Heart left ventricle (tissue), 16 donors: ENCODE results near the gene CCDC197. TPM values are rescaled to one million over a fixed set of nuclear protein-coding genes. Genes with fewer than 3 reads are reported as not detected.
A peak's percentile ranks its signal among the peaks of the same experiment; 100 is the strongest.

Experiments
- ATAC-seq, 4 donors: fragments of 200-7000 bp; cut with Tn5 transposase; one replicate each; pipeline ENCODE4 v1.9.1; 2020 to 2022; ENCODE audit warnings: moderate library complexity in 4 of 4, mild to moderate bottlenecking in 3 of 4, moderate number of reproducible peaks in 1 of 4
- DNase-seq, 5 donors: peaks; one replicate each; pipeline ENCODE4 v3.0.0-alpha.2; 2020
- H3K27ac ChIP-seq, 12 donors: fragments of 200-600 bp; sonication (generic) in 4 of 12; one replicate each; pipeline versions ENCODE4 v1.5.0 to v1.8.0; 2016 to 2022; ENCODE audit warnings: mild to moderate bottlenecking in 2 of 12
- H3K27me3 ChIP-seq, 9 donors: fragments of 200-600 bp; sonication (generic) in 2 of 9; one replicate each; pipeline versions ENCODE4 v1.5.1 to v1.8.0; 2016 to 2022; ENCODE audit warnings: mild to moderate bottlenecking in 3 of 9
- H3K36me3 ChIP-seq, 9 donors: fragments of 200-600 bp; sonication (generic) in 2 of 9; one replicate each; pipeline versions ENCODE4 v1.5.0 to v1.8.0; 2018 to 2022; ENCODE audit warnings: mild to moderate bottlenecking in 2 of 9
- H3K4me1 ChIP-seq, 12 donors: fragments of 200-600 bp; sonication (generic) in 4 of 12; one replicate each; pipeline versions ENCODE4 v1.5.0 to v1.8.0; 2016 to 2022; ENCODE audit warnings: mild to moderate bottlenecking in 3 of 12
- H3K4me3 ChIP-seq, 12 donors: fragments of 200-600 bp; sonication (generic) in 4 of 12; one replicate each; pipeline versions ENCODE4 v1.5.0 to v1.8.0; 2017 to 2022; ENCODE audit warnings: mild to moderate bottlenecking in 9 of 12, moderate library complexity in 4 of 12
- H3K9me3 ChIP-seq, 12 donors: fragments of 200-600 bp; sonication (generic) in 4 of 12; one replicate each; pipeline versions ENCODE4 v1.5.0 to v1.8.0; 2016 to 2022; ENCODE audit warnings: mild to moderate bottlenecking in 1 of 12
- CTCF ChIP-seq, 12 donors: fragments of 200-600 bp; sonication (generic) in 4 of 12; IDR thresholded peaks; one replicate each; pipeline versions ENCODE4 v1.5.0 to v1.8.0; 2018 to 2022; ENCODE audit warnings: antibody characterized with exemption in 12 of 12, mild to moderate bottlenecking in 5 of 12
- POLR2A ChIP-seq, 2 donors: fragments of 450-650 bp; IDR thresholded peaks; one replicate each; pipeline ENCODE4 v1.6.1; 2017; ENCODE audit warnings: antibody characterized with exemption in 2 of 2, mild to moderate bottlenecking in 2 of 2, moderate library complexity in 2 of 2
- WGBS, 4 donors: extraction: QIAGEN DNeasy Blood & Tissue Kit in 2 of 4; methylation state at CpG; one replicate each; pipeline versions ENCODE4 v1.1.5 to v1.1.7; 2013 to 2018; 5-methylcytosine and 5-hydroxymethylcytosine counted together
- intact Hi-C, 10 donors: fragments of 100-400 bp; cut with DNase I; formaldehyde crosslinking; loops; one replicate each; pipeline versions ENCODE4 v1.11.1 to v1.14.2; 2022
- polyA plus RNA-seq, 2 donors: library from polyadenylated mRNA; stranded (reverse); fragments of 200-250 nt; gene quantifications; one replicate each; pipeline ENCODE4 v1.2.3, GENCODE V29; 2013
- total RNA-seq, 9 donors: library from RNA; depleted of rRNA in 2 of 9; stranded (reverse); fragments of >200 nt in 2 of 9; fragmentation: NEBNext Ultra II Directional in 3 of 9; extraction: Animal tissue kit (Norgen Biotek cat#: 25700) in 3 of 9; gene quantifications; one replicate each; pipeline versions ENCODE4 v1.1.0 to v1.2.4, GENCODE V29; 2016 to 2023
- donor health status: ischemic (EF 13 %, LVEDD 7.1; RV severe dilation, severe dysfunction).
- donor health status: healthy with polysubstance abuse.
- donor health status: DM: no; HTN: yes; CAD: no.
- donor health status: DM: no; HTN: no; CAD: no.
- donor health status: ischemic (EF 25% LVEDD 6.9; RV normal size, moderate dysfunction).
- donor health status: ischemic (EF 25% LVEDD 5.7; RV mildly dilated, moderate dysfunction).
- donor health status: healthy.
- donor health status: DM: yes; HTN: yes; CAD: no.
- donor health status: ischemic (EF 35%, LVEDD 5.7; RV mildly dilated, moderate dysfunction).
- donor health status: nonischemic (EF 11% LVEDD 7.7; RV severe dilation, severe dysfunction).
- donor health status: DM: yes; HTN: yes; CAD: no.
- donor health status: PGD.
- donor health status: ischemic (EF 29% LVEDD 5.4; RV normal size, mild dysfunction).
- donor health status: nonischemic (EF 23%, LVEDD 6.1; RV moderate dilation, normal function).

Gene CCDC197
- total and polyA plus RNA-seq, 11 donors = 0.23 to 1.4 (median 0.88) TPM; not detected in 4

- Histone ChIP-seq H3K4me3 (no peak overlapping the region), H3K9me3 (no peaks in the 10 kb centered on the region), H3K27me3 (no peaks in the 10 kb centered on the region), H3K36me3 (peaks cover 0 to 40% (median 8%) of the 10 kb centered on the region in 9 donors), H3K4me1 (peaks cover 3 to 89% (median 39%) of the 10 kb centered on the region in 12 donors), H3K27ac (peak overlapping the region in 8 of 12 donors; percentile 41 to 89 (median 52))
- 40 to 52% (median 44%) methylated on average over 4 of the region's 4 CpGs for WGBS, 4 donors
- DNase-seq = peak in 1 of 5 donors; percentile 19
- intact Hi-C loops = loop anchor here in 1 of 10 donors (5.0 kb wide), 1 partner anchor 34 kb away; the partner anchor contains the start of gene CCDC197
- no peak for ATAC-seq
- TF ChIP-seq CTCF (IDR thresholded peaks at IDR 0.05) (no peak), POLR2A (IDR thresholded peaks at IDR 0.05) (no peak)
Measured at GRCh38 chr14:93963692-93964091, 33.4 kb upstream of the CCDC197 start.

- no peak for DNase-seq
- Histone ChIP-seq H3K27ac (peak overlapping the region in 8 of 12 donors; percentile 1 to 89 (median 50)), H3K36me3 (peaks cover 0 to 34% (median 6%) of the 10 kb centered on the region in 9 donors), H3K4me3 (no peak overlapping the region), H3K4me1 (peaks cover 0 to 89% (median 38%) of the 10 kb centered on the region in 12 donors), H3K9me3 (no peaks in the 10 kb centered on the region), H3K27me3 (no peaks in the 10 kb centered on the region)
- no peak for TF ChIP-seq POLR2A (IDR thresholded peaks at IDR 0.05)
- TF ChIP-seq CTCF (IDR thresholded peaks at IDR 0.05) = no peak
- intact Hi-C loops = loop anchor here in 1 of 10 donors (5.0 kb wide), 1 partner anchor 33 kb away; the partner anchor contains the start of gene CCDC197
- 74 to 92% (median 85%) methylated on average over 10 of the region's 10 CpGs for WGBS, 4 donors
- ATAC-seq = no peak
Measured at GRCh38 chr14:93964281-93964680, 32.8 kb upstream of the CCDC197 start.

- Histone ChIP-seq H3K4me1 (peaks cover 0 to 88% (median 42%) of the 10 kb centered on the region in 12 donors), H3K36me3 (peaks cover 0 to 34% (median 6%) of the 10 kb centered on the region in 9 donors), H3K9me3 (no peaks in the 10 kb centered on the region), H3K4me3 (no peak overlapping the region), H3K27ac (peak overlapping the region in 5 of 12 donors; percentile 2 to 71 (median 44)), H3K27me3 (no peaks in the 10 kb centered on the region)
- TF ChIP-seq CTCF (IDR thresholded peaks at IDR 0.05) (no peak), POLR2A (IDR thresholded peaks at IDR 0.05) (no peak)
- intact Hi-C loops = loop anchor here in 1 of 10 donors (5.0 kb wide), 1 partner anchor 32 kb away; the partner anchor contains the start of gene CCDC197
- no peak for DNase-seq
- 81 to 92% (median 87%) methylated on average over 3 of the region's 3 CpGs for WGBS, 4 donors
- no peak for ATAC-seq
Measured at GRCh38 chr14:93964820-93965286, 32.2 kb upstream of the CCDC197 start.

- Histone ChIP-seq H3K9me3 (no peaks in the 10 kb centered on the region), H3K4me3 (no peak overlapping the region), H3K36me3 (peaks cover 0 to 29% (median 6%) of the 10 kb centered on the region in 9 donors), H3K27ac (peak overlapping the region in 9 of 12 donors; percentile 20 to 71 (median 42)), H3K4me1 (peaks cover 0 to 88% (median 47%) of the 10 kb centered on the region in 12 donors), H3K27me3 (no peaks in the 10 kb centered on the region)
- intact Hi-C loops = no loop called here
- WGBS, 4 donors = 55 to 81% (median 72%) methylated on average over 3 of the region's 3 CpGs
- ATAC-seq (no peak), DNase-seq (no peak)
- TF ChIP-seq POLR2A (IDR thresholded peaks at IDR 0.05) = no peak
- TF ChIP-seq CTCF (IDR thresholded peaks at IDR 0.05) = no peak
Measured at GRCh38 chr14:93965287-93965821, 31.7 kb upstream of the CCDC197 start.
